GM15510 (cell line): ENCODE results near the gene CEL.

ENCODE experiments used
- POLR2A ChIP-seq: IDR thresholded peaks from 3 replicates; pipeline ENCODE4 v1.6.1; 2011; ENCODE audit warnings: borderline replicate concordance; ENCODE audit not compliant: insufficient read length; ENCODE audit errors: extremely low read depth

Gene CEL

DNA sequence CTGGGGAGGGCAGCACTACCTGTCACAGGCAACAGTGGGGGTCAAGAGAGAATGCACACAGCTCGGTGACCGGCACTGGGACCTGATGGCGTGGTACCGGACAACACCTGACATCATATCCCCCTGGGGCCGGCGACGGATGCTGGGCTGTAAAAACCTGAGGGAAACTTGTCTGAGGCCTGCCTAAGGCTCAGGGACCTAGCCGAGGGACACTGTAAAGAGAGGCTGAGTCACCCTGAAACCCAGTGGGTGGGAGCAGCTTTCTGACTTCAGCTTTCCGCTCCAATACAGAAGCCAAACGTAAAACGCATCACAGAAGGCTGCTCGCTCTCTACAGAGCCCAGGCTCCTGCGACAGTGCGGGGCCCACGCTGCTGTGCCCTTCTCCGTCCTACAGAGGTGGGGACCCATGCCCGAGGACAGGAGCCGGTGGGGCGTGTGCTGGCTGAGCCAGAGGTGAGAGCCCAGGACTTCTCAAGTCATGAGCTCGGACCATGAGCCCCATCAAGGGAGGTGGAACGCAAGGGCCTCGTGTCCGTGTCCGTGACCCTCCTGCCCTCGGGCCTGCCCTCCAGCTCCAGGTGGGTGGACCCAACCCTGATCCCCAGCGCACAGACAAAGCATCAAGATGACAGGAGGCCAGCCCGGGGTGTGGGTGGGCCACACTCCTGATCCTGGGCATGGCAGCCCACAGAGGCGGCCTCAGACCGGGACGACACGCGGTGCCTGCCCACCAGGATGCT is 54.0 kb downstream of the CEL start:
- peak; percentile 94 for TF ChIP-seq POLR2A

DNA sequence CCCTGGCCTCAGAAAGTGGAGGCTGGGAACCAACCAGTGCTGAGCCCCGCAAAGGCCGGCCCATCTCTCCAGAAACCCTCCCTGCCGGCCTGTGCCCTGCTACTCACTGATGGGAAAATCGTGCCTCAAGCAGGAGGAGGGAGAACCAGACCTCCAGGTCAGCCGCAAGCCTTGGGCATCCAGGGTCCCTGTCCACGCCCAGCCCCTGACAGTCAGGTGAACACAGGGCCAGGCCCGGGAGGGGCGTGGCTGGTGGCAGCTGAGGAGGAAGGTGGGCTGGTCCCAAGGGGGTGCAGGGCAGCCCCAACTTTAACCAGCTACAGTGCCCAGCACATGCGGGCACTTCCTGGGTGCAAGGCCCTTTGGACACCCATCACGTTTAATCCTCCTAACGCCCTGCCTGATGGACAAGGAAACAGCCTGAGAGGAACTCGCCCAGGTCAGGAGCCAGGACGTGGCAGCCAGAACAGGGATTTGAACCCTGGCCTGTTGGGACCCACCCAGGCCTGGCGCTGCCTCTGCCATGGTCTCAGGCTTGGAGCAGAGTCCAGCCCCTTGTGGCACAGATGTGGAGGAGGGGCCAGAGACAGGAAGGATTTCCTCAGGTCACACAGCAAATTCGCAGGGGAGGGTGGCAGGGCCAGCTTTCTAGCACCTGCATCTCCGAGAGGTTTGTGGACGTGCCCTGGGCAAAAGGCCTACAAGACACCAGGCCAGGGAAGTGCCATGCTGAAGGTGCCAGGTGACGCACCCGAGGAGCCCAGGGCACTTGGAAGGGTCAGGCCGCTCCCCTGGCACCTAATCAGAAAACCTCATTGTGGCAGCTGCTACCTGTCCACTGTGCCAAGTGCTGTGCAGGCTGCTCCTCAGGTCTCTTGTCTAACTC is 54.8 kb downstream of the CEL start:
- TF ChIP-seq POLR2A: no peak

DNA sequence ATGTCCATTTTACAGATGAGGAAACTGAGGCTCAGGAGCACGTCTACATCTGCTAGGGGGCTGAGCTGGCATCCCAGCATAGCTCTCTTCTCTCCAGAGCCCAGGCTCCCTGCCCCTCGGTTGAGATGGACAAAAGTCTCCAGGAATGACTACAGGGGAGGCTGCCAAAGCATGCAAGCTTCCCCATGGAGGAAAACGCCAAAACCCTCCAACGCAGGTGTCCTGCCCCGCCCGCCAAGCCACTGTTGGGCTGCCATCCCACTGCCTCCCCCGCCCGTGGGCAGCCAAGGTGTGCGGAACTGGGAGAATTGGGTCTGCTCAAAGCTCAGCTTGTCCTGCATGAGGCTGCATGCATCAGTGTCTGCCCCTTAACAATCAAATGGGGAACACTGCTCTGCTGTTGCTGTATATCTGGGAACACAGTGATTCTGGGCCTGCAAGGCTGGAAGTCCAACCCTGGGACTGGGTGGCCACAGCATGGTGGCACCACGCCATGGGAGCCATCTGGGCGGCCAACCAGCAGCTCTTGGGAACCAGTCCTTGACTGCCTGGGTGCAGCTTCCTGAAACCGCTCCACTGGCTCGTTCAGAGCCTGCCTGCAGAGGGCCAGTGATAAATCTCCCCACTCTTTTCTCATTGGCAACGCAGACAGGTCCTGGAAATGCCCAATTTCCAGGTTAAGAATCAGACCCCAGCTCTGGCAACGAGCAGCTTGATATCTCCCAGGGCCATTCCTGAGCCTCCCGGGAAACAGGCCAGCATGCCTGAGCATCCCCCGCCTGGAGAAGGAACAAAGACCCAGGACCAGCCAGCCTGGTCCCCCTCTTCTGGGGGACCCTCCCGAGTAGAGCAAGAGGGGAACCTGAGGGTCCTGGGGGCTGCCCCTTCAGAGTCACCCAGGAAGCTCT is 55.7 kb downstream of the CEL start:
- TF ChIP-seq POLR2A: no peak

DNA sequence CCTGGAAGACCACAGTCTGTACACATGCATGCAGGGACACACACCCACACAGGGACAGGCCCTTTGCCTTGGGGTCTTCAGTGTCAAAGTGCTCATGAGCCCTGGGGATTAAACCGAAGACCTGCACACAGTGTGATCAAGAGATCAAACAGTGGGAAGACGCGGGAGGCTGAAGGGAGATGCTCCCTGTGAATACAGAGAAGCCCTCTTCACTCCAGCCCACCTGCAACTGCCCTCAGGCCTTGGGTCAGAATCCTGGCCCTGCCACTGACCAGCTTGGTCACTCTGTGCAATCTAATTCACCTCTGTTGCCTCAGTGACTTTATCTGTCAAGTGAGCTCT is 56.4 kb downstream of the CEL start:
- no peak for TF ChIP-seq POLR2A

DNA sequence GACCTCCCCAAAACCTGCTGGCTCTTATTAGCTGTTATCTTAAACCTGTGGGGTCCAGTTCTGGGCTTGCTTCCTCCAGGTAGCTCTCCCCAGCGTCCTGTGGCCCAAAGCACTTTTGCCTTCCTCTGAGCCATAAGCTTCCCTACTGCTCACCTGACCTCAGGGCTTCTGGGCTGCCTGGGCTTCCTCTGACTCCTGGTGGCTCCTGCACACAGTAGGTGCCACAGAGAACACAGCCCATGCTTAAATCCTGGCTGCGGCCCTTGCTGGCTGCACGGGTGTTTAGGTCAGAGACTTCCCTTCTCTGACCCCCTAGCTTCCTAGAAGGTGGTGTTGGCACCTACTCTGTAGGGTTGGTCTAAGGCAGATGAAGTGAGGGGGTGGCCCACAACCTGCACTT is 56.8 kb downstream of the CEL start:
- TF ChIP-seq POLR2A: no peak

DNA sequence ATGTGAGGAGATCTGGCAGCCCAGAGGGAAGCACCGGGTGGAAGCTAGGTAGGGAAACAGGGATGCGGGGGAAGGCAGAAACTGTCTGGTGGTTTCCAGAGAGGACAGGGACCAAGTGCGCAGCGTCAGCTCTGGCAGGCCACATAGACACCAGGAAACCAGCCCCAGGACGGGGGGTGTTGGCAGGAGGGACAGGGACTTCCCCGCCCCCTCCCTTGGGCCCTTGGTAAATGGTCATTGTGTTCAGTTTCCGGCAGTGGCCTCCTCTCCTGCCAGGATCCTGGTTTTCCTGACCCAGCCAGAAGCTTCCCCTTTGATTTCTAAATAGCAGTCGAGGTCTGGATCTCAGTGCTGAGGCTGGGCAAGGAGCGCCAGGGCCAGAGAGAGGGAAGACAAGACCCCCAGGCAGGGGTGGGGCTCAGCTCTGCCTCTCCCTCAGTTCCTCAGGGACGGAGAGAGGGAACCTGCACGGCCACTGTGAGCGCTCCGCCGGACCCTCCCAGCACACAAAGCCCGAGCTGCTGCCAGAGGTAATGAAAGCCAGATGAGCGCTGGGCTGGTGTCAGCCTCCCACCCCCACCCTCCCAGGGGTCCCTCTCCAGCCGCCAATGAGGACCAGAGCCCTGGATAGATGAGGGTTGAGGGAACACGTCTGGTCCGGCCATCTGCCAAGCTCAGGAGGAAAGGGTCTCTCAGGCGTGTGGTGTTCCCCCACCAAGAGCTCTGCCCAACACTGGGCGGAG is 57.5 kb downstream of the CEL start:
- TF ChIP-seq POLR2A: no peak

DNA sequence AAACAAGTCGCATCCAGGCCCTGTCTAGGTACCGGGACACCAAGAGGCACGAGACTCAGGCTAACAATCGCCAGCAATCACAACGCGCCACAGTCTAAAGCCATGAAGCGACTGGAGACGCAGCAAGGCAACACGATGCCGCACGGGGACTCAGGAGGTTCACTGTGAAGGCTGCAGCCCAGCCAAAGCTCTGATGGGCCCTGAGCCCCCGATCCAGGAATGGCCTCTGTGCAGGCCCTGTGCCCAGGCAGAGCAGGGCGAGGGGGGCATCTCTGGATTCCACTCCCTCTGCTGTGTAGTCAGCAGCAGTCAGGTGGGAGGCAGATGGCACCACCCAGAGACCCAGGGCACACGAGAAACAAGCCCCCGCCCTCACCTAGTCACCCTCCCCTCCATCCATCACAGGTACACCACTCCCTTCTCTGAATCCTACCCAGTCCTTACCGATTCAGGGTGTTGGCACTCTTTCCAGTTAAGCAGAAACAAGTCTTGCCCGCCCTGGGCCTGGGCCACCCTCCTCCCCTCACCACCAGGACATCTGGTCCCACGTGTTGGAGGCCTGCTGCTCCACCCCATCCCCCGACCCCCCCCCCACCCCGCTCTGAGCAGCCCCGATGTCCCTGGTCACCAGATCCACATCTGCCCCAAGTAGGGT is 58.2 kb downstream of the CEL start:
- TF ChIP-seq POLR2A: no peak

DNA sequence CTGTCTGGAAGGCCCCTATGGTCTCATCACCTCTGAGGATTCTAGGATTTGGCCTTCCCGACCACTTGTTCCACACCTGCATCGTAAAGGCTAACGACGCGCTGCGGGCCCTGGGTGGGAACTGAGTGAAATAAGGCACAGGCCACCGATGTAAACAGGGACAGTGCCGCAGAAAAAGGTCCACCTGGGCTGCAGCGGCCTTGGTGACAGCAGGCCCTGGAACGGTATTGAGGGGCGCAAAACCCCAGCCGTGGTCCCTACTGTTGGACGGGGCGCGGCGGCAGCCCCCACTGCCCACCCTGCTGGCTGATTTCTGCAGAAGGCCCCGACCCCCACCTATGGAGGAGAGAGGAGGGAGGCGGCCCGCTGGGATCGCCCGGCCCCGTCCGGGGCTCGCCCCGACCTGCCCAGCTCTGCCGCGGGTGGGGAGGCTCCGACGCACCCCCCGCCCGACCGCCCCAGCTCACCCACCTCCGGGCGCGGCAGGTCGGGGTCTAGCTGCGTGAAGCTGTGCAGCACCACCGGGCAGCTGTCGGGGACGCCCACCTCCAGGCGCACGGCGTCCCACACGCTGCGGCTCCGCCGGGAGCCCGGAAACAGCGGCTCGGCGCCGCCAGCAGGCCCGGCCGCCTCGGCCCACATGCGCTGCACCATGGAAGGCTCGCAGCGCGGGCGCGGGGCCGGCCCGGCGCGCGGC is 58.9 kb downstream of the CEL start:
- peak; percentile 38 for TF ChIP-seq POLR2A
